ENCODE data around the gene ATG9B. TPM values are rescaled to one million over a fixed set of nuclear protein-coding genes. Genes with fewer than 3 reads are reported as not detected.

ATG9B gene
- total and polyA plus RNA-seq, 9 of the 15 experiments (the other 6 are each of a cell fraction or from before 2014, with no cell fraction given): 0.29 to 8.0 (median 2.1) TPM

GRCh38 chr7:151061213-151062110 is 37.2 kb upstream of the ATG9B start (continued):
- TF ChIP-seq, protein P1, sequence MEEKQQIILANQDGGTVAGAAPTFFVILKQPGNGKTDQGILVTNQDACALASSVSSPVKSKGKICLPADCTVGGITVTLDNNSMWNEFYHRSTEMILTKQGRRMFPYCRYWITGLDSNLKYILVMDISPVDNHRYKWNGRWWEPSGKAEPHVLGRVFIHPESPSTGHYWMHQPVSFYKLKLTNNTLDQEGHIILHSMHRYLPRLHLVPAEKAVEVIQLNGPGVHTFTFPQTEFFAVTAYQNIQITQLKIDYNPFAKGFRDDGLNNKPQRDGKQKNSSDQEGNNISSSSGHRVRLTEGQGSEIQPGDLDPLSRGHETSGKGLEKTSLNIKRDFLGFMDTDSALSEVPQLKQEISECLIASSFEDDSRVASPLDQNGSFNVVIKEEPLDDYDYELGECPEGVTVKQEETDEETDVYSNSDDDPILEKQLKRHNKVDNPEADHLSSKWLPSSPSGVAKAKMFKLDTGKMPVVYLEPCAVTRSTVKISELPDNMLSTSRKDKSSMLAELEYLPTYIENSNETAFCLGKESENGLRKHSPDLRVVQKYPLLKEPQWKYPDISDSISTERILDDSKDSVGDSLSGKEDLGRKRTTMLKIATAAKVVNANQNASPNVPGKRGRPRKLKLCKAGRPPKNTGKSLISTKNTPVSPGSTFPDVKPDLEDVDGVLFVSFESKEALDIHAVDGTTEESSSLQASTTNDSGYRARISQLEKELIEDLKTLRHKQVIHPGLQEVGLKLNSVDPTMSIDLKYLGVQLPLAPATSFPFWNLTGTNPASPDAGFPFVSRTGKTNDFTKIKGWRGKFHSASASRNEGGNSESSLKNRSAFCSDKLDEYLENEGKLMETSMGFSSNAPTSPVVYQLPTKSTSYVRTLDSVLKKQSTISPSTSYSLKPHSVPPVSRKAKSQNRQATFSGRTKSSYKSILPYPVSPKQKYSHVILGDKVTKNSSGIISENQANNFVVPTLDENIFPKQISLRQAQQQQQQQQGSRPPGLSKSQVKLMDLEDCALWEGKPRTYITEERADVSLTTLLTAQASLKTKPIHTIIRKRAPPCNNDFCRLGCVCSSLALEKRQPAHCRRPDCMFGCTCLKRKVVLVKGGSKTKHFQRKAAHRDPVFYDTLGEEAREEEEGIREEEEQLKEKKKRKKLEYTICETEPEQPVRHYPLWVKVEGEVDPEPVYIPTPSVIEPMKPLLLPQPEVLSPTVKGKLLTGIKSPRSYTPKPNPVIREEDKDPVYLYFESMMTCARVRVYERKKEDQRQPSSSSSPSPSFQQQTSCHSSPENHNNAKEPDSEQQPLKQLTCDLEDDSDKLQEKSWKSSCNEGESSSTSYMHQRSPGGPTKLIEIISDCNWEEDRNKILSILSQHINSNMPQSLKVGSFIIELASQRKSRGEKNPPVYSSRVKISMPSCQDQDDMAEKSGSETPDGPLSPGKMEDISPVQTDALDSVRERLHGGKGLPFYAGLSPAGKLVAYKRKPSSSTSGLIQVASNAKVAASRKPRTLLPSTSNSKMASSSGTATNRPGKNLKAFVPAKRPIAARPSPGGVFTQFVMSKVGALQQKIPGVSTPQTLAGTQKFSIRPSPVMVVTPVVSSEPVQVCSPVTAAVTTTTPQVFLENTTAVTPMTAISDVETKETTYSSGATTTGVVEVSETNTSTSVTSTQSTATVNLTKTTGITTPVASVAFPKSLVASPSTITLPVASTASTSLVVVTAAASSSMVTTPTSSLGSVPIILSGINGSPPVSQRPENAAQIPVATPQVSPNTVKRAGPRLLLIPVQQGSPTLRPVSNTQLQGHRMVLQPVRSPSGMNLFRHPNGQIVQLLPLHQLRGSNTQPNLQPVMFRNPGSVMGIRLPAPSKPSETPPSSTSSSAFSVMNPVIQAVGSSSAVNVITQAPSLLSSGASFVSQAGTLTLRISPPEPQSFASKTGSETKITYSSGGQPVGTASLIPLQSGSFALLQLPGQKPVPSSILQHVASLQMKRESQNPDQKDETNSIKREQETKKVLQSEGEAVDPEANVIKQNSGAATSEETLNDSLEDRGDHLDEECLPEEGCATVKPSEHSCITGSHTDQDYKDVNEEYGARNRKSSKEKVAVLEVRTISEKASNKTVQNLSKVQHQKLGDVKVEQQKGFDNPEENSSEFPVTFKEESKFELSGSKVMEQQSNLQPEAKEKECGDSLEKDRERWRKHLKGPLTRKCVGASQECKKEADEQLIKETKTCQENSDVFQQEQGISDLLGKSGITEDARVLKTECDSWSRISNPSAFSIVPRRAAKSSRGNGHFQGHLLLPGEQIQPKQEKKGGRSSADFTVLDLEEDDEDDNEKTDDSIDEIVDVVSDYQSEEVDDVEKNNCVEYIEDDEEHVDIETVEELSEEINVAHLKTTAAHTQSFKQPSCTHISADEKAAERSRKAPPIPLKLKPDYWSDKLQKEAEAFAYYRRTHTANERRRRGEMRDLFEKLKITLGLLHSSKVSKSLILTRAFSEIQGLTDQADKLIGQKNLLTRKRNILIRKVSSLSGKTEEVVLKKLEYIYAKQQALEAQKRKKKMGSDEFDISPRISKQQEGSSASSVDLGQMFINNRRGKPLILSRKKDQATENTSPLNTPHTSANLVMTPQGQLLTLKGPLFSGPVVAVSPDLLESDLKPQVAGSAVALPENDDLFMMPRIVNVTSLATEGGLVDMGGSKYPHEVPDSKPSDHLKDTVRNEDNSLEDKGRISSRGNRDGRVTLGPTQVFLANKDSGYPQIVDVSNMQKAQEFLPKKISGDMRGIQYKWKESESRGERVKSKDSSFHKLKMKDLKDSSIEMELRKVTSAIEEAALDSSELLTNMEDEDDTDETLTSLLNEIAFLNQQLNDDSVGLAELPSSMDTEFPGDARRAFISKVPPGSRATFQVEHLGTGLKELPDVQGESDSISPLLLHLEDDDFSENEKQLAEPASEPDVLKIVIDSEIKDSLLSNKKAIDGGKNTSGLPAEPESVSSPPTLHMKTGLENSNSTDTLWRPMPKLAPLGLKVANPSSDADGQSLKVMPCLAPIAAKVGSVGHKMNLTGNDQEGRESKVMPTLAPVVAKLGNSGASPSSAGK (IDR thresholded peaks at IDR 0.05): no peak
- TF ChIP-seq PTRF (tag; IDR thresholded peaks at IDR 0.05) (no peak), FOXK2 (conservative IDR thresholded peaks at IDR 0.05 in 1 of 2, IDR thresholded peaks at IDR 0.05 in 1 of 2; ENCODE audit: low read depth in 2 of 2) (0 out of 4 replicates have a peak, but pooled peaks of 1 of the 2 experiments have one; percentile 14), SP1 (CRISPR knock-in tag; IDR thresholded peaks at IDR 0.05) (no peak), FOXJ3 (CRISPR knock-in tag; IDR thresholded peaks at IDR 0.05) (no peak), MBD2 (IDR thresholded peaks at IDR 0.05; ENCODE audit: borderline replicate concordance, low read depth) (no peak), EGR1 (conservative IDR thresholded peaks at IDR 0.05) (no peak), NFE2 (IDR thresholded peaks at IDR 0.05; ENCODE audit: low read depth) (no peak), NR2C2 (CRISPR knock-in tag; IDR thresholded peaks at IDR 0.05) (no peak), NR2C2 (tag; IDR thresholded peaks at IDR 0.05) (no peak), DDX20 (tag; IDR thresholded peaks at IDR 0.05; ENCODE audit: low read depth) (no peak), CBX8 (IDR thresholded peaks at IDR 0.05; ENCODE audit: borderline replicate concordance, extremely low read depth, low read depth, low read length, poor library complexity, severe bottlenecking) (no peak), ILK (tag; IDR thresholded peaks at IDR 0.05; ENCODE audit: borderline replicate concordance, low read depth) (no peak)
- TF ChIP-seq, protein P2, sequence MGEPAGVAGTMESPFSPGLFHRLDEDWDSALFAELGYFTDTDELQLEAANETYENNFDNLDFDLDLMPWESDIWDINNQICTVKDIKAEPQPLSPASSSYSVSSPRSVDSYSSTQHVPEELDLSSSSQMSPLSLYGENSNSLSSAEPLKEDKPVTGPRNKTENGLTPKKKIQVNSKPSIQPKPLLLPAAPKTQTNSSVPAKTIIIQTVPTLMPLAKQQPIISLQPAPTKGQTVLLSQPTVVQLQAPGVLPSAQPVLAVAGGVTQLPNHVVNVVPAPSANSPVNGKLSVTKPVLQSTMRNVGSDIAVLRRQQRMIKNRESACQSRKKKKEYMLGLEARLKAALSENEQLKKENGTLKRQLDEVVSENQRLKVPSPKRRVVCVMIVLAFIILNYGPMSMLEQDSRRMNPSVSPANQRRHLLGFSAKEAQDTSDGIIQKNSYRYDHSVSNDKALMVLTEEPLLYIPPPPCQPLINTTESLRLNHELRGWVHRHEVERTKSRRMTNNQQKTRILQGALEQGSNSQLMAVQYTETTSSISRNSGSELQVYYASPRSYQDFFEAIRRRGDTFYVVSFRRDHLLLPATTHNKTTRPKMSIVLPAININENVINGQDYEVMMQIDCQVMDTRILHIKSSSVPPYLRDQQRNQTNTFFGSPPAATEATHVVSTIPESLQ (CRISPR knock-in tag; IDR thresholded peaks at IDR 0.05): no peak
